ENCODE measurements around the gene ANKRD13A.

ANKRD13A gene

DNA sequence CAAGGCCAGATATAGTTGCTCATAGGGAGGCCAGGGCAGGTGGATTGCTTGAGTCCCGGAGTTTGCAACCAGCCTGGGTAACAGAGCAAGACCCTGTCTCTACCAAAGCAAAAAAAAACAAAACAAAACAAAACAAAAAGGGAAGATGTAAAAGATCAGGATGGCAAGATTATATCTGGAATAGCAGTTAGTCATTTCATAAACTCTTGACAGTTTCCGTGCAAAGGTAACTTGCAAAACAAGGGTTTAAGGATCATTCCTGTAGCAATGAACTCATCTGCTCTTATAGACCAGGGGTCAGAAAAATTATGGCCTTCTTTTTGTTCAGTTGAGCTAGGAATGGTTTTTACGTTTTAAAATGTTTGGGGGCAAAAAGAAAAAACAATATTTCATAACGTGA is 32.7 kb upstream of the ANKRD13A start:
- TF ChIP-seq GATA3 (IDR thresholded peaks at IDR 0.05; ENCODE audit: low read depth, low read length), result no peak

- no peak for TF ChIP-seq GATA3 (IDR thresholded peaks at IDR 0.05; ENCODE audit: low read depth, low read length)
- TF ChIP-seq GATA2 (IDR thresholded peaks at IDR 0.05; ENCODE audit: low read depth, low read length), result no peak
These were observed 31.7 kb upstream of the ANKRD13A start for GRCh38 chr12:109967383-109968031.

DNA sequence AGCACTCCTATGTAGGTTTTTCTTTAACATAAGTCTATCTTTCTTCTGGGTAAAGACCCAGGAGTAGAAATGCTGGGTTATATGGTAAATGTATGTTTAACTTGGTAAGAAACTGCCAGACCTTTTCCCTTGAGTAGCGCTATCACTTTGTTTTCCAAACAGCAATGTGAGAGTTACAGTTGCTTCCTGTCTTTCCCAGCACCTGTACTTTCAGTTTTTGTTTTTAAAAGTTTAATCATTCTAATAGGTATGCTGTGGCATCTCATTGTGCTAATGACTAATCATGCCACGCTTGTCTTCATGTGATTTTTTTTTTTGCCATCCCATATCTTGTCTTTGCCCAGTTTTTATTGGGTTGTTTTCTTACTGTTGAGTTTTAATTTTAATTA is 31.2 kb upstream of the ANKRD13A start:
- TF ChIP-seq GATA3 (IDR thresholded peaks at IDR 0.05; ENCODE audit: low read depth, low read length) (no peak), GATA2 (IDR thresholded peaks at IDR 0.05; ENCODE audit: low read depth, low read length) (no peak)

DNA sequence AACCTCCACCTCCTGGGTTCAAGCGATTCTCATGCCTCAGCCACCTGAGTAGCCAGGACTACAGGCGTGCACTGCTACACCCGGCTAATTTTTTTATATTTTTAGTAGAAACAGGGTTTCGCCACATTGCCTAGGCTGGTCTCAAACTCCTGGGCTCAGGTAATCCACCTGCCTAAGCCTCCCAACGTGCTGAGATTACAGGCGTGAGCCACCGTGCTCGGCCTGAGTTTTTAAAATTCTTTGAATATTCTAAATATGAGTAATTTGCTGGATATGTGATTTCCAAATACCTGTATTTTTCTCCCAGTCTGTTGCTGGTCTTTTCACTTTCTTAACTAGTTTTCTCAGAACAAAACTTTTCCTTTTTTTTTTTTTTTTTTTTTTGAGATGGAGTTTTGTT is 30.4 kb upstream of the ANKRD13A start:
- TF ChIP-seq GATA2 (IDR thresholded peaks at IDR 0.05; ENCODE audit: low read depth, low read length) (no peak), GATA3 (IDR thresholded peaks at IDR 0.05; ENCODE audit: low read depth, low read length) (no peak)

- no peak for TF ChIP-seq GATA3 (IDR thresholded peaks at IDR 0.05; ENCODE audit: low read depth, low read length)
- TF ChIP-seq GATA2 (IDR thresholded peaks at IDR 0.05; ENCODE audit: low read depth, low read length), result no peak
These were observed 26.4 kb upstream of the ANKRD13A start for GRCh38 chr12:109972821-109973220.

DNA sequence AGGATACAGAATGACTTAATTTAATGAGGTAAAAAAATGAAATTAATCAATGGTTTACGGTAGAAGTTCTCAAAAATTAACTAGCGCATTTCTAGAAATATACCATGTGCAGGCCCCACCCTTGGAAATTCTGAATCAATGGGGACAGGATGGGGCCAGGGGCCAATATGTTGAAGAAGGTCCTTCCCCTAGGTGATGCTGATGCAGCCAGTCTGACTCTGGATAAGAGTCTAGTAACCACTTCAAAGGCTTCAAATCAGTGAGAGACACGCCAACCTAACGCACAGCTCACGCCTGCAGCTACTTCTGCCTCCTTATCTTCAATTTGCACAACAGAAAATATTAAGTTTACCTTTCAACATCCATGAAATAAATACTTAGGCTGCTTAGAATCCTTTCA is 17.9 kb upstream of the ANKRD13A start:
- no peak for TF ChIP-seq GATA3 (IDR thresholded peaks at IDR 0.05; ENCODE audit: low read depth, low read length)
- no peak for TF ChIP-seq GATA2 (IDR thresholded peaks at IDR 0.05; ENCODE audit: low read depth, low read length)

- TF ChIP-seq GATA2 (IDR thresholded peaks at IDR 0.05; ENCODE audit: low read depth, low read length) (no peak), GATA3 (IDR thresholded peaks at IDR 0.05; ENCODE audit: low read depth, low read length) (no peak)
These were observed 17.0 kb upstream of the ANKRD13A start for GRCh38 chr12:109982210-109982609.

DNA sequence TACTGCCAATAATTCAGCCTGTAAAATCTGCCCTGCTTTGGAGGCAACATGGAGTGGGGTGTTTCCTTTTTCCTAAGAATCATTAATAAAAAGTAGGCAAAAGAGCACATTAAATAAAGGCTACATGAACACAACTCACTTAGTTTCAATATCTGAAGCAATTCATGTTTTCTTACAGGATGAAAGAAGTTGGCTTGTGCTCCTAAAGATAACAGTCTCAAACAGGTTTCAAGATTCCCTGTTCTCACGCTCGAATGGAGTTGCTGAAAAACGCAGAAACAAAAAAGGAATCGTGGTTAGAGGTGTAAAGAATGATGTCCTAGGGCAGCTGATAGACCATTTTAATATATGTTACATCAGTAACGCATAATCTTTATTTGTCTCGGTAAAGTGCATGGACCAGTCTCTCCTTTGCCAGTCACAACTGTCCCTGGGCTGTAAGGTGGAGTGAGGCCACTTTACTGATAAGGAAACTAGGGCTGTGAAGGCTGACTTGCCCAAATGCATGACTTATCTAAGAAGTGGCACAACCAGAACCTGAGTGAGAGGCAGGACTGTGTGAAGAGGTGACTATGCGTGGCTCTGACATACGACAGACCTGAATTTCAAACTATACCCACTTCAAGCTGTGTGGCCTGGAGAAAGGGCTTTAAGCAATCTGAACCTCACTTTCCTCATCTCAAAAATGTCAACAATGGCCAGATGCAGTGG is 15.6 kb upstream of the ANKRD13A start:
- TF ChIP-seq GATA2 (IDR thresholded peaks at IDR 0.05; ENCODE audit: low read depth, low read length), result no peak
- TF ChIP-seq GATA3 (IDR thresholded peaks at IDR 0.05; ENCODE audit: low read depth, low read length), result no peak

- TF ChIP-seq GATA3 (IDR thresholded peaks at IDR 0.05; ENCODE audit: low read depth, low read length) (no peak), GATA2 (IDR thresholded peaks at IDR 0.05; ENCODE audit: low read depth, low read length) (no peak)
These were observed 11.6 kb upstream of the ANKRD13A start for GRCh38 chr12:109987615-109988014.

GRCh38 chr12:109988274-109988673 is 11.0 kb upstream of the ANKRD13A start:
- TF ChIP-seq GATA3 (IDR thresholded peaks at IDR 0.05; ENCODE audit: low read depth, low read length) (no peak), GATA2 (IDR thresholded peaks at IDR 0.05; ENCODE audit: low read depth, low read length) (no peak)

DNA sequence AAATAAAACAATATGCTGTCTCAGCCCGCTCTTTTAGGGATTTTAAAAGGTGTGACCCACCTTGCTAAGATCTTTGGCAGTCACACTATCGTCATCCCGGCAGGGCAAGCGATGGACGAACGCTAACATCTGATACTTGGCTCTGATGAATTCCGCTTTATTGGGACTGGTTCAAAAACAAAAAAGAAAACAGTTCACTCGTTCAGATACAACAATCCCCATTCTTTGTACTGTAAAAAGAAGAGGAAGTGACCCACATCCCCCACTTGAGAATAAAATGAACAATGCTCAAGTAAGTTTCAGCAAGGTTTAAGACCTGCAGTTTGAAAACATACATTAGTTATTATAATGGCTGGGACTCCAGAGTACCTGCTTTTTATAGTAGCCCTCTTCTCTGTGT is 10.3 kb upstream of the ANKRD13A start:
- no peak for TF ChIP-seq GATA2 (IDR thresholded peaks at IDR 0.05; ENCODE audit: low read depth, low read length)
- no peak for TF ChIP-seq GATA3 (IDR thresholded peaks at IDR 0.05; ENCODE audit: low read depth, low read length)

GRCh38 chr12:109989380-109989779 is 9.8 kb upstream of the ANKRD13A start:
- TF ChIP-seq GATA2 (IDR thresholded peaks at IDR 0.05; ENCODE audit: low read depth, low read length) (no peak), GATA3 (IDR thresholded peaks at IDR 0.05; ENCODE audit: low read depth, low read length) (no peak)

DNA sequence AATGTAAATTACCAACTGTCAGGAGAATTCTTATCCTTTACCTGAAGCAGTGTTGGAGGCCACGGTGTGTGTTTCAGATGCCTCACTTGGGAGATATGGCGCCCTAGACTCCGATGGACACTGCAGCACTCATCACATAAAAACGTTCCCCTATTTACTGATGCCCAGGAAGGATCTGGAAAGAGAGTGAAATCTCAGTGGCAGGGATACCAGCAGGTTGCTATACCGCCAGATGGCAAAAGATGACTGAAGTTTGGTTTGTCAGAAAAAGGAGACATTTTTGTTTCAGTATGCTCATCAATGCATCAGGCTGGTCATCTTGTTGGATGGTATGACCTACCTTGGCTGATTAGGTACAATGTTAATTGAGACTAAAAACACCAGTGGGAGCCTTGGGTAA is 7.6 kb upstream of the ANKRD13A start:
- TF ChIP-seq GATA2 (IDR thresholded peaks at IDR 0.05; ENCODE audit: low read depth, low read length), result no peak
- no peak for TF ChIP-seq GATA3 (IDR thresholded peaks at IDR 0.05; ENCODE audit: low read depth, low read length)

GRCh38 chr12:109993091-109993490 is 6.1 kb upstream of the ANKRD13A start:
- no peak for TF ChIP-seq GATA2 (IDR thresholded peaks at IDR 0.05; ENCODE audit: low read depth, low read length)
- no peak for TF ChIP-seq GATA3 (IDR thresholded peaks at IDR 0.05; ENCODE audit: low read depth, low read length)

DNA sequence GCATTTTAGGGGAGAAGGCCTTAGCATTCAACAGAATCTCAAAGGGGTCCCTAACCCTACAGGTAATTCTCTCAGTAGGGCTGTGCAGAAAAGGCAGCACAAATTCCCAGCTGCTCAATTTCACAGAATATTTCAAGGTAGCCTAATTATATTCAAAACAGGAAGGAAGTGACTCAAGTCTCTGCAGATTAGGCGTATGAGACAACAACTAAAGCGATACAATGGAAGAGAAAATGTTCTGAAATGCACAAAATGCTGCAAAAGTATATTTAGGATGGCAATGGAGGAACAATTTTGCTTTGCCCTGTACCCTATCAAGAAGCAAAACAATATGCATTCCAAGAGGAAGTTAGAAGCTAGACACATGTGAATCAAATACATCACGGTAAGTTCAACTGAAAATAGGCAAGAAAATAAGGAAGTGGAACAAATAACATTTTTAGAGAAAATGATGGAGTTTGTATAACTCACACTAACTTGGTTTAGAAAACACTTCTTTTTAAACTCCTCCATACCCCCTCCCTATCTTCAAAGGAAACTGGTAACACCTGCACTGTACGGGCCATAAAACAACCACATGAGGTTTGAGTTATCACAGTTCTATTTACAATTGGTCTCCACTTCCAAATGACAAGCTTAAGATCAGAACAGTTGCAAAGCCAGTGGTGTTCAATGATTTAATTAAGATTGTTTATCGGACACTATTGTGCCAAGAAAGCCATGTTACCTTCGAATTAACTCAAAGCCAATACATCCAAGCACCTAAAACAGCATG is 4.6 kb upstream of the ANKRD13A start:
- no peak for TF ChIP-seq GATA3 (IDR thresholded peaks at IDR 0.05; ENCODE audit: low read depth, low read length)
- no peak for TF ChIP-seq GATA2 (IDR thresholded peaks at IDR 0.05; ENCODE audit: low read depth, low read length)

All from SH-SY5Y (cell line).